HEK293 (cell line): ENCODE data around the gene PARD3.

Experiments used
- CTCF ChIA-PET: fragments of 350-600 bp; formaldehyde crosslinking; extraction: SDS; loops from one replicate; lab custom pipeline; 2021; ENCODE audit warnings: antibody characterized with exemption; lab: Yijun Ruan, JAX
- POLR2A ChIA-PET: fragments of 300-600 bp; formaldehyde crosslinking; extraction: SDS; loops from one replicate; lab custom pipeline; 2020; ENCODE audit warnings: antibody characterized with exemption, inconsistent platforms; lab: Yijun Ruan, JAX
- H3K27ac ChIP-seq: fragments of 200-500 bp; sonication (Bioruptor generic); 2 replicates; pipeline ENCODE4 v1.5.1; 2014; ENCODE audit warnings: low read depth, low read length, control low read depth, inconsistent platforms; ENCODE audit errors: extremely low read depth
- H3K36me3 ChIP-seq, 2 experiments: fragments of 200-500 bp in 1 of 2; sonication (Bioruptor generic) in 1 of 2; 1 replicate in 1 of 2; 2 replicates in 1 of 2; pipeline ENCODE4 v1.5.1; 2014 to 2017; ENCODE audit warnings: inconsistent platforms in 2 of 2, low read length in 2 of 2; ENCODE audit not compliant: control insufficient read depth in 2 of 2, insufficient read depth in 1 of 2
- H3K4me1 ChIP-seq: fragments of 200-500 bp; sonication (Bioruptor generic); 2 replicates; pipeline ENCODE4 v1.5.1; 2014; ENCODE audit warnings: mild to moderate bottlenecking, low read length, inconsistent platforms; ENCODE audit not compliant: control insufficient read depth, insufficient read depth
- H3K4me3 ChIP-seq: 2 replicates; pipeline ENCODE4 v1.5.1; 2011; ENCODE audit warnings: low read depth, mild to moderate bottlenecking, control low read depth, low read length, moderate library complexity
- H3K9me3 ChIP-seq: fragments of 200-500 bp; sonication (Bioruptor generic); 2 replicates; pipeline ENCODE4 v1.5.1; 2014; ENCODE audit warnings: low read depth, low read length, inconsistent platforms; ENCODE audit not compliant: control insufficient read depth, insufficient read depth
- BCL11B ChIP-seq: fragments of 450-650 bp; formaldehyde crosslinking; IDR thresholded peaks from 2 replicates; pipeline ENCODE4 v1.5.1; 2016; ENCODE audit warnings: low read depth, missing biosample characterization, missing genetic modification characterization
- FEZF1 ChIP-seq: fragments of 450-650 bp; formaldehyde crosslinking; IDR thresholded peaks from 2 replicates; pipeline ENCODE4 v1.5.1; 2016; ENCODE audit warnings: missing biosample characterization, missing genetic modification characterization
- GLI4 ChIP-seq: fragments of 450-650 bp; formaldehyde crosslinking; IDR thresholded peaks from 2 replicates; pipeline ENCODE4 v1.5.1; 2016; ENCODE audit warnings: missing biosample characterization, missing genetic modification characterization
- KLF16 ChIP-seq: fragments of 450-650 bp; formaldehyde crosslinking; IDR thresholded peaks from 2 replicates; pipeline ENCODE4 v1.5.1; 2017; ENCODE audit warnings: missing biosample characterization, missing genetic modification characterization
- OVOL3 ChIP-seq: fragments of 450-650 bp; formaldehyde crosslinking; IDR thresholded peaks from 2 replicates; pipeline ENCODE4 v1.5.1; 2016; ENCODE audit warnings: missing biosample characterization, missing genetic modification characterization
- PRDM1 ChIP-seq: fragments of 450-650 bp; formaldehyde crosslinking; IDR thresholded peaks from 2 replicates; pipeline ENCODE4; 2016; ENCODE audit warnings: missing biosample characterization, missing genetic modification characterization
- SCRT1 ChIP-seq: fragments of 450-650 bp; formaldehyde crosslinking; IDR thresholded peaks from 2 replicates; pipeline ENCODE4 v1.5.1; 2016; ENCODE audit warnings: missing biosample characterization, missing genetic modification characterization, borderline replicate concordance
- SCRT2 ChIP-seq: fragments of 450-650 bp; formaldehyde crosslinking; IDR thresholded peaks from 2 replicates; pipeline ENCODE4 v1.5.1; 2016; ENCODE audit warnings: missing biosample characterization, missing genetic modification characterization
- SP7 ChIP-seq: fragments of 450-650 bp; formaldehyde crosslinking; IDR thresholded peaks from 2 replicates; pipeline ENCODE4 v1.5.1; 2016; ENCODE audit warnings: missing biosample characterization, missing genetic modification characterization
- ZBTB11 ChIP-seq: fragments of 450-650 bp; formaldehyde crosslinking; conservative IDR thresholded peaks from 2 replicates; pipeline ENCODE4 v1.5.1; 2016; ENCODE audit warnings: low read depth, missing biosample characterization, missing genetic modification characterization
- ZBTB17 ChIP-seq: fragments of 450-650 bp; formaldehyde crosslinking; IDR thresholded peaks from 2 replicates; pipeline ENCODE4 v1.5.1; 2016; ENCODE audit warnings: missing biosample characterization, missing genetic modification characterization
- ZBTB20 ChIP-seq: fragments of 450-650 bp; formaldehyde crosslinking; IDR thresholded peaks from 2 replicates; pipeline ENCODE4 v1.5.1; 2016; ENCODE audit warnings: missing biosample characterization, missing genetic modification characterization
- ZBTB26 ChIP-seq: fragments of 450-650 bp; formaldehyde crosslinking; optimal IDR thresholded peaks from 2 replicates; pipeline ENCODE3; 2016; ENCODE audit warnings: missing biosample characterization, mild to moderate bottlenecking, missing genetic modification characterization
- ZBTB48 ChIP-seq: fragments of 450-650 bp; formaldehyde crosslinking; IDR thresholded peaks from 2 replicates; pipeline ENCODE4 v1.5.1; 2016; ENCODE audit warnings: missing biosample characterization, missing genetic modification characterization
- ZBTB8A ChIP-seq: fragments of 450-650 bp; formaldehyde crosslinking; IDR thresholded peaks from 2 replicates; pipeline ENCODE4 v1.5.1; 2016; ENCODE audit warnings: missing biosample characterization, missing genetic modification characterization
- ZEB2 ChIP-seq: fragments of 450-650 bp; formaldehyde crosslinking; IDR thresholded peaks from 2 replicates; pipeline ENCODE4 v1.5.1; 2016; ENCODE audit warnings: missing biosample characterization, missing genetic modification characterization
- ZFHX2 ChIP-seq: fragments of 450-650 bp; formaldehyde crosslinking; conservative IDR thresholded peaks from 2 replicates; pipeline ENCODE4 v1.5.1; 2016; ENCODE audit warnings: missing biosample characterization, missing genetic modification characterization
- ZFP3 ChIP-seq: fragments of 450-650 bp; formaldehyde crosslinking; IDR thresholded peaks from 2 replicates; pipeline ENCODE4 v1.5.1; 2016; ENCODE audit warnings: low read depth, missing biosample characterization, missing genetic modification characterization
- ZNF121 ChIP-seq: fragments of 450-650 bp; formaldehyde crosslinking; IDR thresholded peaks from 2 replicates; pipeline ENCODE4 v1.5.1; 2016; ENCODE audit warnings: missing biosample characterization, missing genetic modification characterization
- ZNF133 ChIP-seq: fragments of 450-650 bp; formaldehyde crosslinking; IDR thresholded peaks from 2 replicates; pipeline ENCODE4 v1.5.1; 2016; ENCODE audit warnings: missing biosample characterization, missing genetic modification characterization
- ZNF140 ChIP-seq: fragments of 450-650 bp; formaldehyde crosslinking; IDR thresholded peaks from 2 replicates; pipeline ENCODE4 v1.5.1; 2016; ENCODE audit warnings: missing biosample characterization, missing genetic modification characterization
- ZNF18 ChIP-seq: fragments of 450-650 bp; formaldehyde crosslinking; IDR thresholded peaks from 2 replicates; pipeline ENCODE4 v1.5.1; 2016; ENCODE audit warnings: missing biosample characterization, missing genetic modification characterization
- ZNF202 ChIP-seq: fragments of 450-650 bp; formaldehyde crosslinking; IDR thresholded peaks from 2 replicates; pipeline ENCODE4 v1.5.1; 2016; ENCODE audit warnings: missing biosample characterization, missing genetic modification characterization, borderline replicate concordance
- ZNF26 ChIP-seq: fragments of 450-650 bp; formaldehyde crosslinking; IDR thresholded peaks from 2 replicates; pipeline ENCODE4 v1.5.1; 2016; ENCODE audit warnings: missing biosample characterization, missing genetic modification characterization
- ZNF302 ChIP-seq: fragments of 450-650 bp; formaldehyde crosslinking; IDR thresholded peaks from 2 replicates; pipeline ENCODE4 v1.5.1; 2016; ENCODE audit warnings: missing biosample characterization, missing genetic modification characterization, low read depth
- ZNF366 ChIP-seq: fragments of 450-650 bp; formaldehyde crosslinking; conservative IDR thresholded peaks from 2 replicates; pipeline ENCODE4 v1.5.1; 2016; ENCODE audit warnings: missing biosample characterization, missing genetic modification characterization
- ZNF530 ChIP-seq: fragments of 450-650 bp; formaldehyde crosslinking; IDR thresholded peaks from 2 replicates; pipeline ENCODE4 v1.5.1; 2016; ENCODE audit warnings: low read depth, missing biosample characterization, missing genetic modification characterization
- ZNF580 ChIP-seq: fragments of 450-650 bp; formaldehyde crosslinking; IDR thresholded peaks from 2 replicates; pipeline ENCODE4 v1.5.1; 2016; ENCODE audit warnings: missing biosample characterization, missing genetic modification characterization
- ZNF768 ChIP-seq: fragments of 450-650 bp; formaldehyde crosslinking; IDR thresholded peaks from 2 replicates; pipeline ENCODE4 v1.5.1; 2018; ENCODE audit warnings: missing biosample characterization, mild to moderate bottlenecking, missing genetic modification characterization
- ZNF837 ChIP-seq: fragments of 450-650 bp; formaldehyde crosslinking; IDR thresholded peaks from 2 replicates; pipeline ENCODE4 v1.5.1; 2016; ENCODE audit warnings: missing biosample characterization, missing genetic modification characterization
- ZSCAN4 ChIP-seq: fragments of 450-650 bp; formaldehyde crosslinking; IDR thresholded peaks from 2 replicates; pipeline ENCODE4 v1.5.1; 2017; ENCODE audit warnings: missing biosample characterization, missing genetic modification characterization

PARD3 gene

GRCh38 chr10:34816501-34817002 is 1.5 kb upstream of the PARD3 start:
- Histone ChIP-seq H3K4me1 (peaks cover 13% of the 10 kb centered on the region), H3K27ac (no peak overlapping the region), H3K4me3 (no peak overlapping the region), H3K9me3 (no peaks in the 10 kb centered on the region), H3K36me3 (no peaks in the 10 kb centered on the region)
- POLR2A ChIA-PET: interaction anchor here (0.6 kb wide), 1 partner anchor 178 kb away, joined by 3 read pairs; no protein-coding TSS in a partner anchor
- CTCF ChIA-PET: interaction anchor here (0.6 to 1.1 kb wide), 4 partner anchors 50 to 160 kb away, joined by 3 to 5 read pairs (median 4); no protein-coding TSS in a partner anchor
- TF ChIP-seq SCRT1 (tag by site-specific recombination) (0 out of 2 replicates have a peak, but pooled peaks have one; percentile 12), ZNF26 (tag by site-specific recombination) (no peak), ZNF768 (tag by site-specific recombination) (no peak), SP7 (tag by site-specific recombination) (peak; percentile 96), BCL11B (tag by site-specific recombination) (no peak), ZNF18 (no peak), ZBTB20 (tag by site-specific recombination) (no peak; the same call in 1 of the 2 replicates), GLI4 (tag by site-specific recombination) (no peak), ZNF302 (no peak), ZNF580 (tag by site-specific recombination) (no peak), ZNF121 (tag by site-specific recombination) (no peak), ZNF837 (tag by site-specific recombination) (no peak), ZNF140 (no peak), ZFHX2 (tag by site-specific recombination) (peak; percentile 51; the same call in 1 of the 2 replicates), FEZF1 (tag by site-specific recombination) (no peak), OVOL3 (tag by site-specific recombination) (no peak), KLF16 (no peak), ZBTB48 (0 out of 2 replicates have a peak, but pooled peaks have one; percentile 3), ZNF133 (tag by site-specific recombination) (no peak), ZBTB26 (tag by site-specific recombination) (no peak), ZNF366 (peak; percentile 60), SCRT2 (tag by site-specific recombination) (peak; percentile 69), ZBTB17 (peak; percentile 91), ZEB2 (no peak), ZBTB11 (tag by site-specific recombination) (no peak), ZSCAN4 (tag by site-specific recombination) (no peak), PRDM1 (tag by site-specific recombination) (peak; percentile 82), ZBTB8A (tag by site-specific recombination) (no peak), ZNF202 (tag by site-specific recombination) (no peak), ZFP3 (no peak), ZNF530 (tag by site-specific recombination) (no peak)
